ENCODE measurements around the gene NAA80.

- no peak for TF ChIP-seq CHD2 (IDR thresholded peaks at IDR 0.05; ENCODE audit: borderline replicate concordance, low read depth, low read length)
- TF ChIP-seq EZH2 (IDR thresholded peaks at IDR 0.05; ENCODE audit: borderline replicate concordance, control insufficient read depth, low read depth, low read length) = no peak
- peak in 1 of 3 experiments; percentile 33; a peak in 1 of 6 replicates for TF ChIP-seq CTCF (IDR thresholded peaks at IDR 0.05 in 2 of 3, conservative IDR thresholded peaks at IDR 0.05 in 1 of 3; ENCODE audit: control insufficient read depth in 2 of 3, extremely low read depth in 1 of 3, insufficient read depth in 1 of 3, low read depth in 3 of 3, low read length in 3 of 3)
- no peak for TF ChIP-seq BMI1 (IDR thresholded peaks at IDR 0.05; ENCODE audit: borderline replicate concordance)
- TF ChIP-seq POLR2AphosphoS5 (IDR thresholded peaks at IDR 0.05; ENCODE audit: low read length) = peak; percentile 33; the same call in 1 of the 2 replicates
- TF ChIP-seq NFYA (IDR thresholded peaks at IDR 0.05; ENCODE audit: borderline replicate concordance, low read depth, low read length) = no peak
- TF ChIP-seq RCOR1 (conservative IDR thresholded peaks at IDR 0.05; ENCODE audit: low read depth, low read length) = no peak
- no peak for TF ChIP-seq SIN3A (IDR thresholded peaks at IDR 0.05; ENCODE audit: low read depth, low read length)
- no peak for TF ChIP-seq MAX (IDR thresholded peaks at IDR 0.05; ENCODE audit: low read depth, low read length)
- TF ChIP-seq ZBTB40 (IDR thresholded peaks at IDR 0.05; ENCODE audit: borderline replicate concordance) = no peak
- TF ChIP-seq TCF12 (IDR thresholded peaks at IDR 0.05; ENCODE audit: low read depth, low read length) = no peak
These were observed 42.0 kb downstream of the NAA80 start for GRCh38 chr3:50256978-50257890.

Measured in GM12878 (cell line).